Activated CD4-positive, alpha-beta T cell treated with anti-CD3 and anti-CD28 coated beads for 24 hours (primary cell): ENCODE measurements around the gene SUZ12.
A peak's percentile ranks its signal among the peaks of the same experiment; 100 is the strongest.
"Not testable (repeated sequence)": the region's sequence is repeated elsewhere in the genome, so short reads cannot be mapped to it uniquely, and the experiment has no call there.

ENCODE experiments used
- DNase-seq, 2 donors: peaks; one replicate each; pipeline ENCODE4 v3.0.0-alpha.2; 2020; ENCODE audit warnings: low read depth in 2 of 2

The SUZ12 gene

DNA sequence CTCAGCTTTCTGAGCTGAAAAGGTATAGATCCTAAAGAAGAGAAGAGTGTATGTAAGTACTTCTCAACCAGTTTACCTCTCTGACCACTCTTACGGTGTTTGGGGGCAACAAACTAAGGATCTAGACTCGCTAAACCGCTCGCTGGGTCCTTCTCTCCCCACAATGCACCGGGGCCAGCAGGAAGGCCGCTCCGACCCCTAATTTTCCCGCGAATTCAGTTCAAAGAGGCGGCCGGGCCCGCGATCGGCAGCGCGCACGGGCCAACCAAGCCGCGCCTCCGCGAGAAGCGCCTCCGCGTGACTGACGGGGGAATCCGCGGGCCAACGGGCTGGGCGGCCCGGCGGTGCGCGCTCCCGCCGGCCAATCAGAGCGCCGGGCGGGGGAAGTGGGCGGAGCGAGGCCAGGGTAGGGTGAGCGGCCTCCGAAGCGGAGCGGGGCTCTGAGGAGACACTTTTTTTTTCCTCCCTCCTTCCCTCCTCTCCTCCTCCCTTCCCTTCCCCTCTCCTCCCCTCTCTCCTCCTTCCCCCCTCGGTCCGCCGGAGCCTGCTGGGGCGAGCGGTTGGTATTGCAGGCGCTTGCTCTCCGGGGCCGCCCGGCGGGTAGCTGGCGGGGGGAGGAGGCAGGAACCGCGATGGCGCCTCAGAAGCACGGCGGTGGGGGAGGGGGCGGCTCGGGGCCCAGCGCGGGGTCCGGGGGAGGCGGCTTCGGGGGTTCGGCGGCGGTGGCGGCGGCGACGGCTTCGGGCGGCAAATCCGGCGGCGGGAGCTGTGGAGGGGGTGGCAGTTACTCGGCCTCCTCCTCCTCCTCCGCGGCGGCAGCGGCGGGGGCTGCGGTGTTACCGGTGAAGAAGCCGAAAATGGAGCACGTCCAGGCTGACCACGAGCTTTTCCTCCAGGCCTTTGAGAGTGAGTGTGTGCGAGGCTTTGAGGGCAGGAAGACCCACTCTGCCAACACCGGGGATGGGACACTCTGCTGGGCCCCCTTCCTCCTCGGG lies at the start of gene SUZ12:
SUZ12 (plus strand) TSS at position 393 of the 995 bp plus-strand sequence; CDS start at position 633, 240 bp downstream.
- DNase-seq: peak; percentile 68 to 77

DNA sequence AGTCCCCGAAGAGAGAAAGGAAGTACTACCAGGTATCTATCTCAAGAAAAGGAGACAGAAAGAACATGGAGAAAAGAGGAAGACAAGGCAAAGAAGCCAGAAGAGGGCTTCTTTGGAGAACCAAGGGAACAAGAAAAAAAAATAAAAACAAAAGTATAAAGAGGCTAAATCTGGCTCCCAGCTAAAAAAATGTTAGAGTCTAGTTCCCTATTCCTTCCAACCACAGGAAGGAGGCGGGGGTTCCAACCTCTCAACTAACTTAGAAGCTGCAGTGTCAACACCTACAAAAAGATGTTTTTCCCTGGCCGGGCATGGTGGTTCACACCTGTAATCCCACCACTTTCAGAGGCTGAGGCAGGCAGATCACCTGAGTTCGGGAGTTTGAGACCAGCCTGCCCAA lies 48.7 kb upstream of the SUZ12 start:
- no peak for DNase-seq

DNA sequence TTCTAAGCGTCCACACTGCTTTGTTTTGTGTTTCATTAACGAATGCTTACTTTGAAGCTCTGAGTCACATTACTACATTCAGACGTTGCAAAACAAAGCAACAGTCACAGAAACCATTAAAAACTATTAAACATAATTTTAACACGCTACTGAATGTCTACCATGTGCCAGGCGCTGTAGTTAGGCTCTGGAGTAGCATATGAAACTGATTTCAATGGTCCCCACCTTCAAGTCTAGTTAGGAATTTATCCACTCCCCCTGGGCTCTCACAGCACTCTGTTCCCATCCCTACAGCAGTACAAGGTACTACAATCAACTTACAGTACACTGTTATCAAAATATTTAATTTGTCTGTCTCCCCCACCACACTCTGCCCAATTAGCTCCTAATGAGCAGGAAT lies 35.9 kb upstream of the SUZ12 start:
- DNase-seq: no peak

DNA sequence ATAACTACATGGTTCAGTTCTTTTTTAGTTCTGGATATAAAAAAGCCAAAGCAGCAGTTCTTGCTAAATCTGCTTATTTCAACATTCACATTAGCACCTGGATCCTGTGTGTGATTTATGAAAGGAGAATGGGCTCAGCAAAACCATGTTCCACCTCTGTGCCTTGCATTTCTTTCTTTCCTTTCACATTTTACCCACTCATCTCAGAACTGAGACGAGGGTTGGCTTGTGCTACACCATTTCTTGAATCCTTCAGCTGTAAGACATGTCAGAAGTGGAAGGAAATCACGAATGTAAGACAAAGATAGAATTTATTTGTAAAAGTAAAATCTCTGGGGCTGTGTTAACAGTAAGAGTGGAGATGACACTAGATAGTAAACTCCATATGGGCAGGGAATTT lies 34.1 kb upstream of the SUZ12 start:
- no peak for DNase-seq

DNA sequence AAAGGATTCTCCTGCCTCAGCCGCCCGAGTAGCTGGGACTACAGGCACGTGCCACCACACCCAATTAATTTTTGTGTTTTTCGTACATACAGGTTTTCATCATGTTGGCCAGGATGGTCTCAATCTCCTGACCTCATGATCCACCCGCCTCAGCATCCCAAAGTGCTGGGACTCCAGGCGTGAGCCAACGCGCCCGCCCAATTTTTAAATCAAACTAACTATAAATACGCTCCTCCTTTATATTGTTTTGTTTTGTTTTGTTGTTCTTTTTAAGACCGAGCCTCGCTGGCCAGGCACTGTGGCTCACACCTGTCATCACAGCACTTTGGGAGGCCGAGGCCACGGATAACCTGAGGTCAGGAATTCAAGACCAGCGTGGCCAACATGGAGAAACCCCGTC lies 33.4 kb upstream of the SUZ12 start:
- DNase-seq: no peak

- DNase-seq: no peak
Observed at GRCh38 chr17:31907342-31907962, 29.4 kb upstream of the SUZ12 start.

- DNase-seq: no peak
Observed at GRCh38 chr17:31908386-31908785, 28.4 kb upstream of the SUZ12 start.

GRCh38 chr17:31912705-31913104 lies 24.1 kb upstream of the SUZ12 start:
- DNase-seq: not testable (repeated sequence)

- no peak for DNase-seq
Observed at GRCh38 chr17:31915456-31916100, 21.2 kb upstream of the SUZ12 start.

GRCh38 chr17:31916491-31917064 lies 20.2 kb upstream of the SUZ12 start:
- DNase-seq: no peak

DNA sequence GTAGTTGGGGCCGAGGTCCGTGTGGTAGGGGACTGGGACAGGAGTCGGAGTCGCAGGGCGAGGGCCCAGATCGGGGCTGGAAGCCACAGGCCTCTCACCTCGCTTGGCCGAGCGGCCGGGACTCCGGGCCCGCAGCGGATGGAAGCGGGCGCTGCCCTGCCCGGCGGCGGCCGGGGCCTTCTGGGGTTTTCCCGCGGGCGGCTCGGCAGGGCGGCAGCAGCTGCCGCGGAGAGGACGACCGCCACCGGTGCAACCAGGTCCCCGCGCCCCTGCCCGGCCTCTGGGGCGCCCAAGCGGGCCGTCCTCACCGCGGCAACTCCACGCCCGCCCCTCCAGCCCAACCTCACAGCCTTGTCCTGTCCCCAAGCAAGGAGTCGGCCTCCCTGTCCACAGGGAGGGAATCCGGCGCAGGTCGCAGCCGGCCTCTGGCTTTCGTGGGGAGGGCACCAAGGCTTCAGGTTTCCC lies 19.7 kb upstream of the SUZ12 start:
- no peak for DNase-seq

- not testable (repeated sequence) for DNase-seq
Observed at GRCh38 chr17:31917721-31918120, 19.1 kb upstream of the SUZ12 start.

DNA sequence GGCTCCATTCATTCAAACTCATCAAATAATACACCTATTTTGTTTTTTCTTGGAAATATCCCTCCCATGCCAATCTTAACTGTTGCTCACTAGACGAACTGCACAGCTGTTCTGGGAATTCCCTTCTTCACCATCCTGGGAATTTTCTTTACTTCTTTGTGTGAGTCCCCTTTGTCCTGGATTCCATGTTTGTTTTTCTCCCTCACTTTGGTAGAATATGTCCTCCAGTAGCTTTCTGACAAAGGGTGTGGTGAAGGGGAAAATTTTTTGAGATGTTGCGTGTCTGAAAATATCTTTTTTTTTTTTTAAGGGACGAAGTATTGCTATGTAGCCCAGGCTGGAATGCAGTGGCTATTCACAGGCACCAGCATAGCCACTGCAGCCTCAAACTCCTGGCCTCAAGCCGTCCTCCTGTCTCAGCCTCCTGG lies 18.1 kb upstream of the SUZ12 start:
- no peak for DNase-seq

DNA sequence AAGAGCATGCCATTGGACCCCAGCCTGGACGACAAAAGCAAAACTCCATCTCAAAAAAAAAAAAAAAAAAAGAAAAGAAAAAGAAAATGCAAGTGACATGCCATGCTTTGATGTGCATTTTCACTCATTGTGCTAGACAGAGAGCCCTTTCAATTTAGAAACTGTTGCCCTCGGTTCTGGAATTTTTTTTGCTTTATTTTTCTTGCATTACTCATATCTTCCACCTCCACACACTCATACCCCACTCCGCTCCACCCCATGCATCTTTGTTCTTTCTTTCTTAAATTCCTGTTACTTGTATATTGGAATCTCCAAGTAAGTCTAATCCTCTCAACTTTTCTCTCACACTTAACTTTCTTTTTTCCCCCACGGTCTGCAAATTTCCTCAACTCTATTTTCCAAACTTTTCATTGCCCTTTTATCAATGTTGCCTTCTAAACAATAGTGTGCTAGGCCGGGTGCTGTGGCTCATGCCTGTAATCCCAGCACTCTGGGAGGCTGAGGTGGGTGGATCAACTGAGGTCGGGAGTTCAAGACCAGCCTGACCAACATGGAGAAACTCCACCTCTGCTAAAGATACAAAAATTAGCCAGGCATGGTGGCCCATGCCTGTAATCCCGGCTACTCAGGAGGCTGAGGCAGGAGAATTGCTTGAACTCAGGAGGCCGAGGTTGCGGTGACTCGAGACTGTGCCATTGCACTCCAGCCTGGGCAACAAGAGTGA lies 16.8 kb upstream of the SUZ12 start:
- DNase-seq: no peak

DNA sequence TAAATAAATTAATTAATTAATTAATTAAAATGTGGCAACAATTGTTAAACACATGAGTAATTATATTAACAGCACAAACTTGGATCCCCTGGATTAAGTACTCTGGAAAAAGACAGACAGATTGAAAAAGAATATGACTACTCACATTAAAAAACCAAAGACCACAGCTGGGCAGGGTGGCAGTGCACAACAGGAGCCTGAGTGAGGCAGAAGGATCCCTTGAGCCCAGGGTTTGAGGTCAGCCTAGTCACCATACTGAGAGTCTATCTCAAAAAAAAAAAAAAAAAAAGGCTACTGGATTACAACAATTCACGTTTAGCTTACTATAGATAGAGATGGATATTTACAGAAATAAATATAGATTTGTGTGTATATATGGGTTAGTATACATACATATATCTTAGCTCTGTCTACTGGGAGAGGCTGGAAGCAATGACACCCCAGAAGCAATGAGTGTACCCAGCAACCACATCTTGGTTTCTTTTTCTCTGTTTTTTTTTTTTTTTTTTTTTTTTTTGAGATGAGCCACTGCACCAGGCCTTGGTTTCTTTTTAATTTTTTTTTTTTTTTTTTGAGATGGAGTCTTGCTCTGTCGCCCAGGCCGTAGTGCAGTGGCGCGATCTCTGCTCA lies 10.6 kb upstream of the SUZ12 start:
- no peak for DNase-seq

- no peak for DNase-seq
Observed at GRCh38 chr17:31931756-31932155, 5.1 kb upstream of the SUZ12 start.

DNA sequence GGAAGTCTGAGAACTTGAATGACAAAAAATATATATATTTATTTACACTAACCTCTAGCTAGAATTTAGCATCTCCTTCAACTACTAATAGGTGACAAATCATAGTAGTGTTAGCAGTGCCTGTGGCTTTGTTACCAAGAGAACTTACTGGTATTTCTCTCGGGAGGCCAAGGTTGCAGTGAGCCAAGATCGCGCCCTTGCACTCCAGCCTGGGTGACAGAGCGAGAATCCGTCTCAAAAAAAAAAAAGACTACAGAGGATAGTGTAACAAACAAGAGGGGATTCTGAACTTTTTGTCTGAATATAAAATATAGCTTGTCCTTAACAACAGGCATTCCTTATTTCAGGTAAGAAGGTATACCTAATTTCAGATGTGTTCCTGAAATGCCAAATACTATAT lies 1.3 kb upstream of the SUZ12 start:
- no peak for DNase-seq

- not testable (repeated sequence) for DNase-seq
Observed at GRCh38 chr17:31937926-31938641, 1.3 kb downstream of the SUZ12 start.

GRCh38 chr17:31941916-31942315 lies 5.1 kb downstream of the SUZ12 start:
- DNase-seq: not testable (repeated sequence)

- DNase-seq: not testable (repeated sequence)
Observed at GRCh38 chr17:31942396-31942795, 5.6 kb downstream of the SUZ12 start.
